Measurements from ENCODE around the gene PRRG4.
"Not testable (repeated sequence)": the region's sequence is repeated elsewhere in the genome, so short reads cannot be mapped to it uniquely, and the experiment has no call there.

PRRG4 gene

GRCh38 chr11:32884770-32885384 lies 55.1 kb downstream of the PRRG4 start:
- no peak for DNase-seq

GRCh38 chr11:32885556-32885955 lies 55.8 kb downstream of the PRRG4 start:
- DNase-seq = no peak

GRCh38 chr11:32886180-32886579 lies 56.5 kb downstream of the PRRG4 start:
- no peak for DNase-seq

GRCh38 chr11:32887707-32888383 lies 58.1 kb downstream of the PRRG4 start:
- DNase-seq = not testable (repeated sequence)

- DNase-seq = not testable (repeated sequence)
Measured at GRCh38 chr11:32888384-32888710, 58.6 kb downstream of the PRRG4 start.

DNA sequence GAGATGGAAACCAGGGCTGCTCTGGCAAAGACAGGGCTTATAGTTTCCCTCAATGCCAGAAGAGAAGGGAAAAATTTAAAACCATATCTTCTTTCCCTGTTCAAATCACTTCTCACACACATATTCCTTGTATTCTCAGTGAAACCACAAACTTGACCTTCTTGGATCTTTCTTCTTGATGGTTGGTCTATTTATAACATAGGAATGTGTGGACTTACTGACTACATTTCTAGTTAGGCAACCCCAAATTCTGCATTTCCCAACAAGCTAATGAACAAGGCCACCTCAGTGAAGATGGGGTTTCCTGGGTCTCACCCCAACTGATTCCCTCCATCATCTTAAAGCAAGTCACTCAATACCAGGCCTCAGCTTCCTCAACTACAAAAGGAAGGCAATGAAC lies 59.1 kb downstream of the PRRG4 start:
- DNase-seq = no peak

DNA sequence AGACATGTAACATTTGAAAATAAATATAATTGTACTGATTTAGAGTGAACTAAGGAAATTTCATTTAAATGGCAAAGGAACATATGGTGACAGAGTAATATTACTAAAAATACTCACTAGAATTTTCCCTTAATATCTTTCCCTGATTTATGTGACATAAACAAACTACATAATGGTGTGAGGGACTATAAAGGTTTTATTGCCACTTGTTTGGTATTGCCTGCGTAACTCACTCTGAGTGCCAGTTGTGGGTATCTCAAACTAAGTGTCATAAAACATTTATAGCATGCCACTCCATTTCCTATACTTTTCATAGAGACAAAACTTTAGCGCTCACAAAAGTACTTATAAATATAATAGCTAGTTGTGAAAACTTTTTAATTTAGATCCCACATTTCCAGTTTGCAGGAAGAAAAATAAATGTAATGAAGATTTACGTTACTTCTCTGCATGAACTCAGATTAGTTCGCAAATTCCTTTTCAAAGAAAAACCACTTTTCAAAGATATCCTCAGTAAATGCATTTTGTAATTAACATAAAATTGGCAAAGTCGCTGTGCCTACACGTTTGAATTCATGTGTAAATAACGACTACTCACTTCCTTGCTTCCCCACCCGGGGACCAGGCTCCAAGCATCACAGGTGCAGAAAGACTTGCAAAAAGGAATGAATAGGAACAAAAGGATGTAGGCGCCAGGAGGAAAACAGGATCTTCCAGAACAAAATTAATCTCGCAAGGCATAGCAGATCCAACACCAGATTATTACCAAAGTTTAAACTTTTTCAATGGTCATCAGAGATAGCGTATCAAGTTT lies 61.3 kb downstream of the PRRG4 start:
- DNase-seq = no peak

DNA sequence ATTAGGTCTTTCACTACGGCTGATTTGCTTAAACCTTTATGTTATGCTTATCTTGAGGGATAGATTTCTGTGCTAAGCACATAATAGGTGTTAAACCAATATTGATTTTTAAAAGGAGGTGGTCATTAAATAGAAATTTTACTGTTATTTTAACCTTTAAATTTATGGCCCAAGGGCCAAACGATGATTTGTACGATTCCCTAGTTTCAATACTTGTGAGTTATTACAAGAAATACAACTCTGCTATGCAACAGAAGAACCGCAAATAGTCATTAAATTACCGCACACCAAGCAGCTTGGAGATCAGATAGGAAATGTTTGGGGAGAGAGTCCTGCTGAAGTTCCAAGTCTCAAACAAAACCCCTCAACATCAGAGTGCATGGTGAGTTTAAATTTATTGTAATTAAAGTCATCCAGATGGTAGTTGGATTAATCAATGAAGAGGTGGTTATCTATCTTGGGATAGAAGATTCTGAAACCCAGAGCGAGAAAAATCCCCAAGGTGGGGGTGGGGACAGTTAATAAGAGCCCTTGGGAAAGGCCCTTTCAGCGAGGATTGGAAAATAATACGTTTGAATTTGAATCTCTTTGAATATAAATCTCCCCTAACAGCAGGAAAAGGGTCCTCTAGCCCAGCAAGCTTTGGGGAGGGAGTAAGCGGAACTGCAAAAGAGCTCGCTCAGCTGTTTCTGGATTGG lies 62.1 kb downstream of the PRRG4 start:
- no peak for DNase-seq

GRCh38 chr11:32892355-32893092 lies 62.8 kb downstream of the PRRG4 start, which contains the start of gene QSER1:
Gene QSER1 (plus strand): TSS chr11:32892811. CDS start chr11:32893126, 315 bp downstream.
- peak in 54 of 58 donors; percentile 24 to 89 (median 74) for DNase-seq

- DNase-seq = peak in 3 of 58 donors; percentile 49 to 81 (median 68)
Measured at GRCh38 chr11:32893093-32893342, 63.3 kb downstream of the PRRG4 start.

- DNase-seq = peak in 47 of 58 donors; percentile 7 to 74 (median 52)
Measured at GRCh38 chr11:32893343-32894148, 63.8 kb downstream of the PRRG4 start.

DNA sequence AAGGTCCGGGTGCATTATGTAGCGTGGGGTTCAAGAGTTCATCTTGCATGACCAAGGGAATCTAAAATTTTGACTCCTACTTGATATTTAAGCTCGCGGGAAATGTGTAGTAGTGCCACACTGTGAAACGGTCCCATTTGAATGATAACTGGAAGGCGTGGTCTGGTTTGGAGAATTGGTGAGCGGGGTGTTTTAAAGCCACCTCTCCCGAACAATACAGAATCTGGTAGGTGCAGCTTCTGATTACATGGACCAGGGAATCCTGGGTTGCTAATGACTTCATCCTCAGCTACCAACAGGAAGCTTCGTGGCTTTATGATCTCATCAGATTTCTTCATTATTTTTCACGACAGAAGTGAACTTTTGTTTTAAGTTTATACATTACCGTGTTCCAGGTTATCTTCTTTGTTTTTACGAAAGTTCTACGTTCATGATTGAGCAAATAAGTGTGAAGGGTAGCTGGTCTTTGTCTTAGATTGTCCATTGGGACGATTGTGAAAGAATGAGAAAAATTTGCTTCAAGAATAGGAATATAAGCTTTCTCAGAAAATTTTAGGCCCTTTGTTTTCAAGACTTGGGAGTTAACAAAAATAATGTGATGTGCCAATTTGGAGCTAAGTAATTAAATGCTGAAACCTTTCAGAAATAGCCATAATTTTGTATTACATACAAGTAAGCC lies 64.6 kb downstream of the PRRG4 start:
- DNase-seq = peak in 13 of 58 donors; percentile 1 to 28 (median 11)

- no peak for DNase-seq
Measured at GRCh38 chr11:32894921-32895320, 65.2 kb downstream of the PRRG4 start.

- DNase-seq = no peak
Measured at GRCh38 chr11:32895471-32895870, 65.7 kb downstream of the PRRG4 start.

DNA sequence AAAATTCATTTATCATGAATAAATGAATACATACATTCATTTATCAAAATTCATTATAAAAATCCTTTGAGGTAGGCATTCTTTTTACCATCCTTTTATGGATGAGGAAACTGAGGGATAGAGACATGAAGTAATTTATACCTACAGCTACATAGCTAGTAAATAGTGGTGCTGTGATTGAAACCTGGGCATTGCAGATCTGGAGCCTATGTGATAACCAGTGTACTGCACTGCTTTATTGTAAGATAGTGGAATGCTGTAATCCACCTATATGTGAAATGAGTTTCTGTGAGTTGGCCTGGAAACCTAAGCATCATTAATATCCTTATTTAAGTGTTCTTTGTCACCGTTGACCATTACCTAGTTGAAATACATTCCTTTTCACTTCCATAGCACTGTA lies 67.4 kb downstream of the PRRG4 start:
- no peak for DNase-seq

DNA sequence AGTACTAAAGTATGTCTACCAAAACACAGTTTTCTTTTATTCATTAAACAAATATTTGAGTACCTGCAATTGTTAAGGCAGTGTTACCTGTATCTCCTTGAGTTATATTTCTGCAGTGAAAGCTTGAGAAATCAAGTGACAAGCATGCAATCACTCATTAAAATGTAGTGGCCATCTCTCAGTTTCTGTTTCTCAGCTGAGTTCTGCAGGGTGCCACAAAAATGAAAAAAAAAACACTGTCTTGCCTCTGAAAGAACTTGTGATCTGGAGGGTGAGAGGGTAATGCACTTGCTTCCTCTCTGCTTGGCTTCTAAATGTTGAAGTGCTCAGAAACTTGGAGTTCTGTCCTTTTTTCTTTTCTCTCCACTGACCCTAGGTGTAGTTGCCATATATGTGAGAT lies 69.7 kb downstream of the PRRG4 start:
- no peak for DNase-seq

DNA sequence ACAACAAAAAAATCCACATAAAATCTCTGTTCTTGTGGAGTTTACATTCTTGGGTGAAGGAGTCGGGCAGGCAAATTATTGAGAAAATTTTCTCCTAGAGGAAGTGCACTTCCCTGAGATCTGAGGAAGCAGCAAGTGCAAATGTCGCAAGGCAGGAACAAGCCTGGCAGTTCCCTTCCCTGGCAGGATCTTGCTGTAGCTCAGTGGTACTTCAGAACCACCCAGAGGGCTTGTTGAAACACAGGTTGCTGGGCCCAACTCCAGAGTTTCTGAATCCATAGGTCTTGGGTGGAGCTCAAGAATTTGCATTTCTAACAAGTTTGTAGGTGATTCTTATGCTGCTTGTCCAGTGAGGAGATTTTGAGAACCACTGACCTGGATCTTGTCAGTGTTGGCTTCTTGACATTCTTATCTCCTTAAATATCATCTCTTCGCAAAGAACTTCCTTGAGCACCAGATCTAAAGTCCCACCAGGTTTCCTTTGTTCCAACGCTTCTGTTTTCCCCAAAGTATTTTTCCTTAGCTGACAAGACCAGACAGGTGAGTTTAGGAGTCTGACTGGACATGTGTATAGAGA lies 72.5 kb downstream of the PRRG4 start:
- DNase-seq = no peak

GRCh38 chr11:32905028-32905667 lies 75.4 kb downstream of the PRRG4 start:
- no peak for DNase-seq
